GM23248 (cell line): Measurements from ENCODE around the gene CPNE4. TPM values are rescaled to one million over a fixed set of nuclear protein-coding genes. Genes with fewer than 3 reads are reported as not detected.
"Not testable (repeated sequence)": the region's sequence is repeated elsewhere in the genome, so short reads cannot be mapped to it uniquely, and the experiment has no call there.

Experiments
- DNase-seq: peaks from one replicate; pipeline ENCODE4 v3.0.0-alpha.2; 2015
- H2AFZ ChIP-seq: fragments of 200-600 bp; sonication (generic); 2 replicates; pipeline ENCODE4 v1.6.1; 2016; ENCODE audit warnings: antibody characterized with exemption
- H3F3A ChIP-seq: fragments of 200-600 bp; sonication (generic); 2 replicates; pipeline ENCODE4 v1.6.1; 2016; ENCODE audit warnings: mild to moderate bottlenecking, antibody characterized with exemption, mixed run types; ENCODE audit not compliant: insufficient read depth
- H3K27ac ChIP-seq: fragments of 200-600 bp; sonication (generic); 2 replicates; pipeline ENCODE4 v1.5.1; 2016; ENCODE audit warnings: mild to moderate bottlenecking
- H3K27me3 ChIP-seq: fragments of 200-600 bp; sonication (generic); replicated peaks from 2 replicates; pipeline ENCODE4 v1.6.1; 2016; ENCODE audit warnings: mild to moderate bottlenecking; ENCODE audit not compliant: insufficient read depth
- H3K36me3 ChIP-seq: fragments of 200-600 bp; sonication (generic); 2 replicates; pipeline ENCODE4 v1.6.1; 2016; ENCODE audit warnings: low read depth, mild to moderate bottlenecking
- H3K4me1 ChIP-seq: fragments of 200-600 bp; sonication (generic); 2 replicates; pipeline ENCODE4 v1.6.1; 2016; ENCODE audit warnings: mild to moderate bottlenecking; ENCODE audit not compliant: insufficient read depth
- H3K4me2 ChIP-seq: fragments of 200-600 bp; sonication (generic); one replicate; pipeline ENCODE4 v1.6.1; 2016; ENCODE audit warnings: mild to moderate bottlenecking; ENCODE audit not compliant: unreplicated experiment
- H3K4me3 ChIP-seq: fragments of 200-600 bp; sonication (generic); 2 replicates; pipeline ENCODE4 v1.5.1; 2016; ENCODE audit warnings: mild to moderate bottlenecking
- H3K79me2 ChIP-seq: fragments of 200-600 bp; sonication (generic); 2 replicates; pipeline ENCODE4 v1.6.1; 2016; ENCODE audit warnings: mild to moderate bottlenecking; ENCODE audit not compliant: insufficient read depth
- H3K9ac ChIP-seq: fragments of 200-600 bp; sonication (generic); 2 replicates; pipeline ENCODE4 v1.6.1; 2016; ENCODE audit warnings: mild to moderate bottlenecking
- H3K9me2 ChIP-seq: fragments of 200-600 bp; sonication (generic); 2 replicates; pipeline ENCODE4 v1.6.1; 2016; ENCODE audit warnings: mixed run types, mild to moderate bottlenecking, moderate library complexity; ENCODE audit not compliant: insufficient read depth
- H3K9me3 ChIP-seq: fragments of 200-600 bp; sonication (generic); one replicate; pipeline ENCODE4 v1.6.1; 2017; ENCODE audit warnings: low read depth
- H4K20me1 ChIP-seq: fragments of 200-600 bp; sonication (generic); 2 replicates; pipeline ENCODE4 v1.6.0; 2016; ENCODE audit not compliant: insufficient read depth
- EZH2 ChIP-seq: fragments of 200-600 bp; sonication (generic); IDR thresholded peaks from 2 replicates; pipeline ENCODE4 v1.6.1; 2018; ENCODE audit warnings: antibody characterized with exemption, mild to moderate bottlenecking; ENCODE audit not compliant: insufficient read depth, poor library complexity, severe bottlenecking
- EZH2phosphoT487 ChIP-seq: fragments of 200-600 bp; sonication (generic); IDR thresholded peaks from 2 replicates; pipeline ENCODE4 v1.6.1; 2018; ENCODE audit warnings: antibody characterized with exemption, moderate library complexity, mild to moderate bottlenecking, low read depth; ENCODE audit not compliant: insufficient read depth
- WGBS, 2 experiments: methylation state at CpG; one replicate each; pipeline ENCODE4 v1.1.6; 2015 to 2017; ENCODE audit warnings: low lambda C conversion rate in 2 of 2, low coverage in 1 of 2; ENCODE audit errors: missing lambda C conversion rate in 2 of 2; 5-methylcytosine and 5-hydroxymethylcytosine counted together
- in situ Hi-C: fragments of 300-500 bp; cut with MboI; formaldehyde crosslinking; loops from 2 replicates; pipeline ENCODE4 v1.15.0; 2020
- microRNA-seq: library from miRNA; unstranded; fragments of <30 nt; microRNA quantifications from one replicate; pipeline ENCODE4, GENCODE V29; 2016; ENCODE audit warnings: borderline number of aligned reads
- polyA plus RNA-seq: library from polyadenylated mRNA; unstranded; fragments of >200 nt; fragmentation: Nextera tagmentation; extraction: Ambion mirVana; gene quantifications from 2 replicates; pipeline ENCODE4 v1.2.1, GENCODE V29; 2016
- small RNA-seq: library from RNA; depleted of rRNA; stranded (forward); fragments of <200 nt; gene quantifications from one replicate; pipeline ENCODE3, GENCODE V24; 2014; ENCODE audit warnings: low read depth, low replicate concordance
- total RNA-seq: library from RNA; depleted of rRNA; stranded (reverse); fragments of >200 nt; shearing (Covaris generic); gene quantifications from 2 replicates; pipeline ENCODE4 v1.2.3, GENCODE V29; 2014

Gene CPNE4
- total and polyA plus RNA-seq, 2 experiments from 2014 or later: 0.11 to 0.44 TPM

GRCh38 chr3:131491084-131491483 lies 543.7 kb downstream of the CPNE4 start:
- 95 to 98% methylated on average over 2 of the region's 2 CpGs for WGBS, 2 experiments
- Histone ChIP-seq H3K9ac (no peak overlapping the region), H3F3A (0 out of 2 replicates have a peak, but pooled peaks cover 3% of the 10 kb centered on the region), H4K20me1 (no peaks in the 10 kb centered on the region), H2AFZ (no peak overlapping the region), H3K4me3 (no peak overlapping the region), H3K4me1 (no peaks in the 10 kb centered on the region), H3K4me2 (no peak overlapping the region), H3K27me3 (no peaks in the 10 kb centered on the region), H3K36me3 (peaks cover 59% of the 10 kb centered on the region), H3K79me2 (peaks cover 74% of the 10 kb centered on the region), H3K27ac (no peak overlapping the region), H3K9me2 (no peaks in the 10 kb centered on the region), H3K9me3 (no peaks in the 10 kb centered on the region)
- TF ChIP-seq EZH2 (no peak), EZH2phosphoT487 (no peak)
- in situ Hi-C loops: loop anchor here (25.0 kb wide), 1 partner anchor 454 kb away; the partner anchor contains the start of genes ASTE1 and NEK11
- no peak for DNase-seq

GRCh38 chr3:131486545-131486944 lies 548.3 kb downstream of the CPNE4 start:
- H3F3A ChIP-seq, H2AFZ ChIP-seq, H3K27ac ChIP-seq, H3K4me1 ChIP-seq, H3K9me3 ChIP-seq, DNase-seq, H3K27me3 ChIP-seq, H3K4me2 ChIP-seq, H4K20me1 ChIP-seq, H3K4me3 ChIP-seq, H3K9ac ChIP-seq, H3K9me2 ChIP-seq: not testable (repeated sequence)
- Histone ChIP-seq H3K36me3 (peaks cover 38% of the 10 kb centered on the region), H3K79me2 (peaks cover 59% of the 10 kb centered on the region)
- 96 to 98% methylated on average over 3 of the region's 3 CpGs for WGBS, 2 experiments
- in situ Hi-C loops: loop anchor here (25.0 kb wide), 1 partner anchor 449 kb away; the partner anchor contains the start of genes ASTE1 and NEK11

DNA sequence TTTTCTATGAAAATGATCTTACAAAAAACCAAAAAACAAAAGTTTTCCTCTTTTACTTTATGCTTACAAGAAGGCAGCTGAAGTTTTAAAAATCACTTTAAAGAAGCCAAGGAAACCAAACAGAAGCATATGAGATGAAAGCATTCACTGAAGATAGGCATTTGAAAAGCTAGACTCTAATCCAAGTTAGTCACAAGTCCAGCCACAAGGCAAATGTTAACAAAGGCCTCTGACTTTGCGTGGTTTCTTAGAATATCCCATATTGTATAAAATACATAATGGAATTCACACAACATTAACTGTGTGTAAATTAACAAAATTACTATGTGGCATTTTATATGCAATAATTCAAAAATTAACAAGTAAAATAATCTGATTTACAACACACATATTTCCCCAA lies 549.7 kb downstream of the CPNE4 start:
- no peaks in the 10 kb centered on the region for H3K9me2 ChIP-seq
- no peak for DNase-seq
- H3K4me1 ChIP-seq: no peaks in the 10 kb centered on the region
- peaks cover 45% of the 10 kb centered on the region for H3K36me3 ChIP-seq
- no peak overlapping the region for H3K9ac ChIP-seq
- in situ Hi-C loops: loop anchor here (25.0 kb wide), 1 partner anchor 448 kb away; the partner anchor contains the start of genes ASTE1 and NEK11
- TF ChIP-seq EZH2phosphoT487: no peak
- no peak for TF ChIP-seq EZH2
- 95 to 100% methylated on average over 1 of the region's 1 CpG for WGBS, 2 experiments
- no peaks in the 10 kb centered on the region for H4K20me1 ChIP-seq
- H2AFZ ChIP-seq: no peak overlapping the region
- H3K4me2 ChIP-seq: no peak overlapping the region
- H3K9me3 ChIP-seq: no peaks in the 10 kb centered on the region
- no peak overlapping the region for H3K27ac ChIP-seq
- peaks cover 56% of the 10 kb centered on the region for H3K79me2 ChIP-seq
- H3F3A ChIP-seq: 0 out of 2 replicates have a peak, but pooled peaks cover 3% of the 10 kb centered on the region
- H3K27me3 ChIP-seq: no peaks in the 10 kb centered on the region
- no peak overlapping the region for H3K4me3 ChIP-seq

GRCh38 chr3:131484496-131485111 lies 550.2 kb downstream of the CPNE4 start:
- H3K4me3 ChIP-seq: no peak overlapping the region
- H3K27ac ChIP-seq: no peak overlapping the region
- no peaks in the 10 kb centered on the region for H3K27me3 ChIP-seq
- no peaks in the 10 kb centered on the region for H3K9me2 ChIP-seq
- no peak overlapping the region for H3K9ac ChIP-seq
- H4K20me1 ChIP-seq: no peaks in the 10 kb centered on the region
- peaks cover 44% of the 10 kb centered on the region for H3K36me3 ChIP-seq
- no peaks in the 10 kb centered on the region for H3K9me3 ChIP-seq
- TF ChIP-seq EZH2phosphoT487: no peak
- no peak for TF ChIP-seq EZH2
- peaks cover 53% of the 10 kb centered on the region for H3K79me2 ChIP-seq
- H3F3A ChIP-seq: 0 out of 2 replicates have a peak, but pooled peaks cover 3% of the 10 kb centered on the region
- no peak overlapping the region for H3K4me2 ChIP-seq
- no peak for DNase-seq
- H2AFZ ChIP-seq: no peak overlapping the region
- WGBS, 2 experiments: 63 to 64% methylated on average over 4 of the region's 4 CpGs
- in situ Hi-C loops: loop anchor here (25.0 kb wide), 1 partner anchor 447 kb away; the partner anchor contains the start of genes ASTE1 and NEK11
- no peaks in the 10 kb centered on the region for H3K4me1 ChIP-seq

Small RNAs within 50 kb of the gene (microRNA-seq; reads per million reads assigned to microRNA genes)
- not detected for gene MIR5704

Small RNAs within 50 kb of the gene (small RNA-seq; reads per million reads assigned to genes)
- not detected for gene AC107027.2
- gene MIR5704: not detected
